Heart right ventricle (tissue), 16 donors: ENCODE data around the gene ADPRS. TPM values are rescaled to one million over a fixed set of nuclear protein-coding genes. Genes with fewer than 3 reads are reported as not detected.

ENCODE experiments used
- ATAC-seq, 8 donors: fragments of 200-7000 bp; cut with Tn5 transposase; one replicate each; pipeline ENCODE4 v1.9.1; 2020; ENCODE audit warnings: mild to moderate bottlenecking in 8 of 8, moderate library complexity in 8 of 8, moderate number of reproducible peaks in 1 of 8
- DNase-seq, 2 donors: peaks; one replicate each; pipeline ENCODE4 v3.0.0-alpha.2; 2020
- H3K27ac ChIP-seq, 10 donors: fragments of 200-600 bp; sonication (generic) in 2 of 10; one replicate each; pipeline versions ENCODE4 v1.5.0 to v1.8.0; 2020 to 2022; ENCODE audit warnings: mild to moderate bottlenecking in 3 of 10
- H3K27me3 ChIP-seq, 7 donors: fragments of 200-600 bp; one replicate each; pipeline ENCODE4 v1.8.0; 2021 to 2022; ENCODE audit warnings: mild to moderate bottlenecking in 2 of 7
- H3K36me3 ChIP-seq, 9 donors: fragments of 200-600 bp; sonication (generic) in 1 of 9; one replicate each; pipeline versions ENCODE4 v1.5.0 to v1.8.0; 2020 to 2022; ENCODE audit warnings: mild to moderate bottlenecking in 2 of 9
- H3K4me1 ChIP-seq, 9 donors: fragments of 200-600 bp; sonication (generic) in 1 of 9; one replicate each; pipeline versions ENCODE4 v1.5.0 to v1.8.0; 2020 to 2022; ENCODE audit warnings: mild to moderate bottlenecking in 4 of 9
- H3K4me3 ChIP-seq, 10 donors: fragments of 200-600 bp; sonication (generic) in 2 of 10; one replicate each; pipeline versions ENCODE4 v1.5.0 to v1.8.0; 2020 to 2022; ENCODE audit warnings: mild to moderate bottlenecking in 7 of 10, moderate library complexity in 2 of 10
- H3K9me3 ChIP-seq, 11 donors: fragments of 200-600 bp in 10 of 11; sonication (generic) in 2 of 11; one replicate each; pipeline versions ENCODE4 v1.5.0 to v1.8.0; 2013 to 2022; ENCODE audit warnings: mild to moderate bottlenecking in 2 of 11, control low read depth in 1 of 11, moderate library complexity in 1 of 11
- CTCF ChIP-seq, 9 donors: fragments of 200-600 bp; sonication (generic) in 2 of 9; IDR thresholded peaks; one replicate each; pipeline versions ENCODE4 v1.5.0 to v1.8.0; 2021 to 2022; ENCODE audit warnings: antibody characterized with exemption in 9 of 9, mild to moderate bottlenecking in 5 of 9, moderate library complexity in 1 of 9
- WGBS, 2 donors: extraction: QIAGEN DNeasy Blood & Tissue Kit; methylation state at CpG; one replicate each; pipeline ENCODE4 v1.1.7; 2013; ENCODE audit warnings: inconsistent platforms in 1 of 2; 5-methylcytosine and 5-hydroxymethylcytosine counted together
- intact Hi-C, 10 donors: fragments of 100-400 bp; cut with DNase I; formaldehyde crosslinking; loops; one replicate each; pipeline versions ENCODE4 v1.11.1 to v1.14.2; 2022
- polyA plus RNA-seq, 2 donors: library from polyadenylated mRNA; stranded (reverse); fragments of 200-250 nt; gene quantifications; one replicate each; pipeline ENCODE4 v1.2.3, GENCODE V29; 2013
- total RNA-seq, 10 donors: library from RNA; stranded (reverse); fragmentation: NEBNext Ultra II Directional in 3 of 10; extraction: Animal tissue kit (Norgen Biotek cat#: 25700) in 3 of 10; gene quantifications; one replicate each; pipeline versions ENCODE4 v1.2.1 to v1.2.4, GENCODE V29; 2021 to 2023
- donor health status: Arrhythmogenic right ventricular cardiomyopathy.
- donor health status: ischemic (EF 13 %, LVEDD 7.1; RV severe dilation, severe dysfunction).
- donor health status: healthy with polysubstance abuse.
- donor health status: DM: no; HTN: yes; CAD: no.
- donor health status: DM: no; HTN: no; CAD: no.
- donor health status: ischemic (EF 25% LVEDD 6.9; RV normal size, moderate dysfunction).
- donor health status: ischemic (EF 25% LVEDD 5.7; RV mildly dilated, moderate dysfunction).
- donor health status: healthy.
- donor health status: DM: yes; HTN: yes; CAD: no.
- donor health status: Ischemic cardiomyopathy.
- donor health status: ischemic (EF 35%, LVEDD 5.7; RV mildly dilated, moderate dysfunction).
- donor health status: nonischemic (EF 11% LVEDD 7.7; RV severe dilation, severe dysfunction).
- donor health status: DM: yes; HTN: yes; CAD: no.
- donor health status: PGD.
- donor health status: ischemic (EF 29% LVEDD 5.4; RV normal size, mild dysfunction).
- donor health status: nonischemic (EF 23%, LVEDD 6.1; RV moderate dilation, normal function).

ADPRS gene
- total and polyA plus RNA-seq, 12 donors: 11.0 to 24.3 (median 15.6) TPM

GRCh38 chr1:36092798-36093185 lies 4.1 kb downstream of the ADPRS start:
- ATAC-seq: no peak
- no peak overlapping the region for H3K4me3 ChIP-seq
- peak overlapping the region in 1 of 10 donors; percentile 22 for H3K27ac ChIP-seq
- peaks cover 0 to 69% (median 26%) of the 10 kb centered on the region in 9 donors for H3K36me3 ChIP-seq
- H3K9me3 ChIP-seq: no peaks in the 10 kb centered on the region
- intact Hi-C loops: loop anchor here in 4 of 10 donors (10.0 kb wide), 4 partner anchors 122 to 332 kb away; no protein-coding TSS in a partner anchor
- DNase-seq: no peak
- TF ChIP-seq CTCF (IDR thresholded peaks at IDR 0.05): no peak
- H3K27me3 ChIP-seq: no peaks in the 10 kb centered on the region
- 92 to 94% methylated on average over 9 of the region's 9 CpGs for WGBS, 2 donors
- H3K4me1 ChIP-seq: peaks cover 3 to 68% (median 59%) of the 10 kb centered on the region in 9 donors

DNA sequence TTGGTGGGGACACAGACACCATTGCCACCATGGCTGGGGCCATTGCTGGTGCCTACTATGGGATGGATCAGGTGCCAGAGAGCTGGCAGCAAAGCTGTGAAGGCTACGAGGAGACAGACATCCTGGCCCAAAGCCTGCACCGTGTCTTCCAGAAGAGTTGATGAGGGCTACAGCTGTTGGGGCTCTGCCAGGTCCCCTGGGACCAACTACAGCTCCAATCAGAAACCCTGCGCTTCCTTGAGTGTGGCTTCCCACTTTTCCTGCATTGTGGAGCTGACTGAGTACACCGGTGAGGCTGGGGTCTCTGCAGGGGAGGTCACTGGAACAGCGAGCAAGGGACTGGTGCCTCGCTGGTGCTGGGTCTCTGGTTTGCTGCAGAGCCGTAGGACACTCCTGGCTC lies 4.5 kb downstream of the ADPRS start:
- DNase-seq (no peak), ATAC-seq (no peak)
- Histone ChIP-seq H3K27ac (peak overlapping the region in 4 of 10 donors; percentile 22 to 51 (median 37)), H3K9me3 (no peaks in the 10 kb centered on the region), H3K27me3 (no peaks in the 10 kb centered on the region), H3K36me3 (peaks cover 0 to 69% (median 26%) of the 10 kb centered on the region in 9 donors), H3K4me1 (peaks cover 3 to 66% (median 56%) of the 10 kb centered on the region in 9 donors), H3K4me3 (no peak overlapping the region)
- WGBS, 2 donors: 62 to 67% methylated on average over 7 of the region's 7 CpGs
- no peak for TF ChIP-seq CTCF (IDR thresholded peaks at IDR 0.05)
- intact Hi-C loops: loop anchor here in 4 of 10 donors (10.0 kb wide), 4 partner anchors 122 to 332 kb away; no protein-coding TSS in a partner anchor

- WGBS, 2 donors: 86 to 92% methylated on average over 3 of the region's 3 CpGs
- peaks cover 3 to 62% (median 53%) of the 10 kb centered on the region in 9 donors for H3K4me1 ChIP-seq
- H3K27ac ChIP-seq: peak overlapping the region in 6 of 10 donors; percentile 5 to 51 (median 32)
- no peak overlapping the region for H3K4me3 ChIP-seq
- H3K27me3 ChIP-seq: no peaks in the 10 kb centered on the region
- peaks cover 0 to 69% (median 26%) of the 10 kb centered on the region in 9 donors for H3K36me3 ChIP-seq
- intact Hi-C loops: loop anchor here in 5 of 10 donors (1.0 to 10.0 kb wide), 5 partner anchors 36 to 331 kb away; no protein-coding TSS in a partner anchor
- no peaks in the 10 kb centered on the region for H3K9me3 ChIP-seq
- ATAC-seq (peak in 4 of 8 donors; percentile 15 to 58 (median 26)), DNase-seq (no peak)
- TF ChIP-seq CTCF (IDR thresholded peaks at IDR 0.05): no peak
Measured at GRCh38 chr1:36093929-36094328, 5.2 kb downstream of the ADPRS start.

GRCh38 chr1:36094621-36095061 lies 5.9 kb downstream of the ADPRS start:
- intact Hi-C loops: loop anchor here in 8 of 10 donors (1.0 to 10.0 kb wide), 10 partner anchors 36 to 330 kb away; no protein-coding TSS in a partner anchor
- DNase-seq (no peak), ATAC-seq (no peak)
- Histone ChIP-seq H3K4me1 (peaks cover 3 to 60% (median 49%) of the 10 kb centered on the region in 9 donors), H3K27ac (peak overlapping the region in 3 of 10 donors; percentile 22 to 51 (median 29)), H3K4me3 (no peak overlapping the region), H3K27me3 (no peaks in the 10 kb centered on the region), H3K36me3 (peaks cover 0 to 69% (median 26%) of the 10 kb centered on the region in 9 donors), H3K9me3 (no peaks in the 10 kb centered on the region)
- TF ChIP-seq CTCF (IDR thresholded peaks at IDR 0.05): no peak
- 81 to 85% methylated on average over 8 of the region's 8 CpGs for WGBS, 2 donors
